Right cardiac atrium (tissue), 5 donors: ENCODE results near the gene RASGRF2. TPM values are rescaled to one million over a fixed set of nuclear protein-coding genes. Genes with fewer than 3 reads are reported as not detected.

Experiments
- ATAC-seq, 2 donors: fragments of 200-7000 bp; cut with Tn5 transposase; one replicate each; pipeline versions ENCODE4 v1.8.0 to v1.9.1; 2020; ENCODE audit warnings: moderate library complexity in 2 of 2, mild to moderate bottlenecking in 1 of 2
- DNase-seq, 3 donors: peaks; one replicate each; pipeline ENCODE4 v3.0.0-alpha.2; 2020
- H3K27ac ChIP-seq: one replicate; pipeline ENCODE4 v1.5.1; 2013; ENCODE audit warnings: mild to moderate bottlenecking, low read length, control low read depth, moderate library complexity
- H3K27me3 ChIP-seq: one replicate; pipeline ENCODE4 v1.6.1; 2013; ENCODE audit not compliant: control insufficient read depth, insufficient read depth
- H3K4me1 ChIP-seq: one replicate; pipeline ENCODE4 v1.6.1; 2013; ENCODE audit warnings: low read length; ENCODE audit not compliant: control insufficient read depth, insufficient read depth
- H3K4me3 ChIP-seq: one replicate; pipeline ENCODE4 v1.5.1; 2013; ENCODE audit warnings: low read length, control low read depth
- H3K9me3 ChIP-seq: one replicate; pipeline ENCODE4 v1.6.1; 2013; ENCODE audit warnings: low read length; ENCODE audit not compliant: control insufficient read depth
- WGBS: extraction: QIAGEN DNeasy Blood & Tissue Kit; methylation state at CpG from one replicate; pipeline ENCODE4 v1.1.7; 2013; 5-methylcytosine and 5-hydroxymethylcytosine counted together
- intact Hi-C, 4 donors: fragments of 100-400 bp; cut with DNase I; formaldehyde crosslinking; loops; one replicate each; pipeline versions ENCODE4 v1.11.0 to v1.14.0; 2022 to 2023
- long read RNA-seq, 4 donors: library from polyadenylated mRNA; unstranded; transcript quantifications; one replicate each; pipeline ENCODE4 v2.0.0, GENCODE V29; 2020 to 2021
- polyA plus RNA-seq: library from polyadenylated mRNA; stranded (reverse); fragments of 200-250 nt; gene quantifications from one replicate; pipeline ENCODE4 v1.2.3, GENCODE V29; 2013
- total RNA-seq, 4 donors: library from RNA; stranded (reverse); fragmentation: NEBNext Ultra II Directional; extraction: Animal tissue kit (Norgen Biotek cat#: 25700); gene quantifications; one replicate each; pipeline ENCODE4 v1.2.1, GENCODE V29; 2021
- donor health status: healthy with polysubstance abuse.
- donor health status: DM: no; HTN: yes; CAD: no.
- donor health status: DM: no; HTN: no; CAD: no.
- donor health status: DM: no; HTN: yes; CAD: no; lungs with severe emphysema.
- donor health status: DM: yes; HTN: yes; CAD: no.

The RASGRF2 gene, protein sequence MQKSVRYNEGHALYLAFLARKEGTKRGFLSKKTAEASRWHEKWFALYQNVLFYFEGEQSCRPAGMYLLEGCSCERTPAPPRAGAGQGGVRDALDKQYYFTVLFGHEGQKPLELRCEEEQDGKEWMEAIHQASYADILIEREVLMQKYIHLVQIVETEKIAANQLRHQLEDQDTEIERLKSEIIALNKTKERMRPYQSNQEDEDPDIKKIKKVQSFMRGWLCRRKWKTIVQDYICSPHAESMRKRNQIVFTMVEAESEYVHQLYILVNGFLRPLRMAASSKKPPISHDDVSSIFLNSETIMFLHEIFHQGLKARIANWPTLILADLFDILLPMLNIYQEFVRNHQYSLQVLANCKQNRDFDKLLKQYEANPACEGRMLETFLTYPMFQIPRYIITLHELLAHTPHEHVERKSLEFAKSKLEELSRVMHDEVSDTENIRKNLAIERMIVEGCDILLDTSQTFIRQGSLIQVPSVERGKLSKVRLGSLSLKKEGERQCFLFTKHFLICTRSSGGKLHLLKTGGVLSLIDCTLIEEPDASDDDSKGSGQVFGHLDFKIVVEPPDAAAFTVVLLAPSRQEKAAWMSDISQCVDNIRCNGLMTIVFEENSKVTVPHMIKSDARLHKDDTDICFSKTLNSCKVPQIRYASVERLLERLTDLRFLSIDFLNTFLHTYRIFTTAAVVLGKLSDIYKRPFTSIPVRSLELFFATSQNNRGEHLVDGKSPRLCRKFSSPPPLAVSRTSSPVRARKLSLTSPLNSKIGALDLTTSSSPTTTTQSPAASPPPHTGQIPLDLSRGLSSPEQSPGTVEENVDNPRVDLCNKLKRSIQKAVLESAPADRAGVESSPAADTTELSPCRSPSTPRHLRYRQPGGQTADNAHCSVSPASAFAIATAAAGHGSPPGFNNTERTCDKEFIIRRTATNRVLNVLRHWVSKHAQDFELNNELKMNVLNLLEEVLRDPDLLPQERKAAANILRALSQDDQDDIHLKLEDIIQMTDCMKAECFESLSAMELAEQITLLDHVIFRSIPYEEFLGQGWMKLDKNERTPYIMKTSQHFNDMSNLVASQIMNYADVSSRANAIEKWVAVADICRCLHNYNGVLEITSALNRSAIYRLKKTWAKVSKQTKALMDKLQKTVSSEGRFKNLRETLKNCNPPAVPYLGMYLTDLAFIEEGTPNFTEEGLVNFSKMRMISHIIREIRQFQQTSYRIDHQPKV (N-terminal part only)
- total RNA-seq = 1 to 10 TPM; 3.0 to 5.0 (median 4.3) TPM
- polyA plus RNA-seq = 2.7 TPM
- long read RNA-seq, donor 1, partial matches to known transcripts = 1 of 4 reads
- long read RNA-seq, donor 1, other reads (novel, unspliced or antisense) = 1 of 4 reads
- long read RNA-seq, donor 2 = 0 reads
- long read RNA-seq, donor 3, partial matches to known transcripts = 1 of 5 reads
- long read RNA-seq, donor 3, other reads (novel, unspliced or antisense) = 4 of 5 reads
- long read RNA-seq, donor 4 = 0 reads

DNA sequence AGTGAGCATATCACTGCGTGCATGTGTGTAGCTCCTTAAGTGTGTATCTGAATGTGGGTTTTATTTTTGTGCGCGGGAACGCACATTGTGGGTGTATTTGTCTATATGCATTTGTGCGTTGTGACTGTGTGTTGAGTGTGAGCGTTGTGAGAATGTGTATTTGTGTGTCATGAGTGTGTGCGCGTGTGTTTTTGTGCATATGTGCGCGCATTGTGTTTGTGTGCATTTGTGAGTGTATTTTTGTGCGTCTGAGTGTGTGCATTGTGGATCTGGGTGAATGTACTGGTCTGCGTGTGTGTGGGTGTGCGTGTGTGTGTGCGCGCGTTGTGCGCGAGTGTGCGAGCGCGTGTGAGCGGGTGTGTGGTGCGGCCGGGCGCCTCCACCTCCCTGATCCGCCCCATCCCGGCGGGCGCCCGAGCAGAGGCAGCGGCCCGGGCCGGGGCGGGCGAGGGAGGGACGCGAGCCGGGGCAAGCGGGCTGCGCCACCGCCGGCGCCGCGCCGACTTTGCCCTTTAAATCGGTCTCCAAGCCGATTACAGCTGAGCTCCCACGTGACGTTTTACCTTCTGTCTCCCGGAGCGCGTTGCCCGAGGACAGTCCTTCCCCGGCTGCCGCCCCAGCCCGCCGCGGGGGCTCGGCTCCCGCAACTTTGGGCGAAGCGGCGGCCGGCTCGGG, at the start of gene RASGRF2:
RASGRF2 (plus strand) TSS at position 596 of the 675 bp plus-strand sequence. CDS start 376 bp downstream, outside the sequence.
- Histone ChIP-seq H3K27ac (peak within 1 kb of the TSS; percentile 46), H3K4me3 (peak within 1 kb of the TSS; percentile 66), H3K4me1 (peaks cover 4% of the 10 kb centered on the region), H3K9me3 (no peaks in the 10 kb centered on the region), H3K27me3 (peaks cover 2% of the 10 kb centered on the region)
- DNase-seq (peak; percentile 38 to 72 (median 61)), ATAC-seq (peak; percentile 56 to 62)
- WGBS = 11% methylated on average over 66 of the region's 66 CpGs
- intact Hi-C loops = no loop called here

DNA sequence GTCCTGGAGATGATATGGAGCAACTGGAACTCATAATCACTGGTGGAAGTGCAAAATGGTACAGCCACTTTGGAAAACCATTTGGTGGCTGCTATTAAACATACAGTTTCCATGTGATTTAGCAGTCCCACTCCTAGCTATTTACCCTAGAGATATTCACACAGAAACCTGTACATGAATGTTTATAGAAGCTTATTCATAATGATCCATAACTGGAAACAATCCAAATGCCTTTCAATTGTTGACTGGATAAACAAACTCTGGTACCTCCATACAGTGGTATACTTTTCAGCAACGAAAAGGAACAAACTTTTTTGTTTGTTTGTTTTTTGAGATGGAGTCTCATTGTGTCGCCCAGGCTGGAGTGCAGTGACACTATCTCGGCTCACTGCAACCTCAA, 47.7 kb upstream of the RASGRF2 start:
- Histone ChIP-seq H3K27me3 (no peaks in the 10 kb centered on the region), H3K4me3 (no peak overlapping the region), H3K27ac (no peak overlapping the region), H3K4me1 (no peaks in the 10 kb centered on the region), H3K9me3 (no peaks in the 10 kb centered on the region)
- ATAC-seq = no peak
- intact Hi-C loops = no loop called here
- DNase-seq = no peak
- 94% methylated on average over 3 of the region's 3 CpGs for WGBS

DNA sequence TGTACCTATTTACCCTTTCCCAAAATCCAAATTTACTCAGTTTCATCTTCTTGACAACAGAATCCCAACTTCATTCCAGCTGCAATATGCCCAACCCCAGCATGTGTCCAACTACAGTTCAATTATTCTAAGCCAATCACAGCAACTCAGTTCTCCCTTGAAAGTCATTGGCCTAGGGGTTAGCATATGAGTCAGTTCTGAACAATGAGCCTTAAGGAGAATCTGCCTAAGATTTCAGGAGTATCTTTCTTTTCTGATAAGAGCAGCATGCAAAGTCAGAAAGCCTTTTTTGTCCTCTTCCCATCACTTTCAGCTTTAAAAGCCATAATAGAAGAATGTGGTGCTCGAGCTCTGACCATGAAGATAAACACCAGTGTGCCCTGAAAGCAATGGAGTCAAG, 44.4 kb upstream of the RASGRF2 start:
- WGBS = 86% methylated on average over 1 of the region's 1 CpG
- Histone ChIP-seq H3K27ac (no peak overlapping the region), H3K27me3 (no peaks in the 10 kb centered on the region), H3K4me1 (no peaks in the 10 kb centered on the region), H3K4me3 (no peak overlapping the region), H3K9me3 (no peaks in the 10 kb centered on the region)
- ATAC-seq (no peak), DNase-seq (no peak)
- intact Hi-C loops = no loop called here

DNA sequence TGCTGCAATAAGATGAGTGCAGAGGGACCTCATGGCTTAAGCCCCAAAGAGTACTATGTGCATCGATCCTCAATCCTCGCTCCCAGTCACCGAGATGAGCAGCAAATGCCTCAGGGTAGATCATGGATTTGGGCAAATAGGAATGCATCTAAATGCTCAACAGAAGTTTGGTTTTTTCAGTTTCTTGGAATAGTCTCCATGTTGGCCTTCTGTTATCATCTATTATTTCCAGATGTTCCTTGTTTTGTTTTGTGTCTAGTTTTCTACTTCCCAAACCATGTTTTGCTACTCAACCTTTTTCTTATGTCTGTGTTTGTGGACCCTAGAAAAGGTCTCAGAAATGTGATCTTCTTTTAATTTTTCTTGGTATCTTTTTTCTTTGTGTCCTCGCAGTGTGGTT, 43.5 kb upstream of the RASGRF2 start:
- H3K27ac ChIP-seq = no peak overlapping the region
- no peak overlapping the region for H3K4me3 ChIP-seq
- no peak for ATAC-seq
- no peaks in the 10 kb centered on the region for H3K4me1 ChIP-seq
- no peaks in the 10 kb centered on the region for H3K27me3 ChIP-seq
- intact Hi-C loops = no loop called here
- no peak for DNase-seq
- no peaks in the 10 kb centered on the region for H3K9me3 ChIP-seq
- 71% methylated on average over 4 of the region's 4 CpGs for WGBS

DNA sequence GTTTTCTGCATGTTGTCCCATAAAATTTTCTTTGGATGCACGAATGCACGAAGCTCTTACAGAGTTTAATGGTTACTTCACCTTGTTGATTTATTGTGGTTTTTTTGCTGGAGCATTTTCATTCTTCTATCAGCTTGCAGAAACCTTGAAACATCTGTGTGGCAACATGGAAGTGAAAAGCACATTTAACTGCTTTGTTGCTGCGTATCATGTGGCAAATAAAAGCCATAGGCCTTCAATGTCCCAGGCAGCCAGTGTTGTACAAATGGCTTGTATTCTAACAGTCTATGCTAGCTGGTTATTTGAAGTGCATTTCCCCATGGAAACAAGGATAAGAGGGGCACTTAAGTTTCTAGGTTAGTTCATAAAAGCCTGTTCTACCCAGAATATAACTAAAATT, 42.5 kb upstream of the RASGRF2 start:
- no peak overlapping the region for H3K4me3 ChIP-seq
- intact Hi-C loops = no loop called here
- no peaks in the 10 kb centered on the region for H3K4me1 ChIP-seq
- no peak overlapping the region for H3K27ac ChIP-seq
- no peaks in the 10 kb centered on the region for H3K9me3 ChIP-seq
- ATAC-seq (no peak), DNase-seq (no peak)
- H3K27me3 ChIP-seq = no peaks in the 10 kb centered on the region
- WGBS = 87% methylated on average over 3 of the region's 3 CpGs

DNA sequence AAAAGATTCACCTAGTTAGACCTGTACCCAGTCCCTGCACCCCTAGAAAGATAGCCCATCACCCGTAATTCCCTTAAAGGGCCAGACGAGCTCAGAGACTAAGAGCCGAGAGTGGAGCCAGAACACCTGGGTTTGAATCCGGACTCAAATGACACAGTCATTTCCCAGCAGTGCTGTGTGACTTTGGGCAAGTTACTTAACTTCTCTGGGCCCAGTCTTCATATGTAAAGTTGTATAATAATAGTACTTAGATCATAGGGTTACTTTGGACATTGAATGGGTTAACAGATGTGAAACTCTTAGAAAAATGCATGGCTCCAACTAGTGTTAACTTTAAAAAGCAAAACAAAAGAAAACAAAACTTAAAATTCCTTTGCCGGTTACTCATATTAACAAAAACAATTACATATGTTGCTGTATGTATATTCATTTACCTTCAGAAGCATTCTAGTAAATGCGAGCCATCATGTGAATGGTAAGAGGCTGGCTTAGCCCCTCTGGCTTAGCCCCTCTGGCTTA, 40.4 kb upstream of the RASGRF2 start:
- H3K4me1 ChIP-seq = no peaks in the 10 kb centered on the region
- H3K27ac ChIP-seq = no peak overlapping the region
- 90% methylated on average over 6 of the region's 6 CpGs for WGBS
- DNase-seq (no peak), ATAC-seq (no peak)
- no peaks in the 10 kb centered on the region for H3K27me3 ChIP-seq
- H3K9me3 ChIP-seq = no peaks in the 10 kb centered on the region
- no peak overlapping the region for H3K4me3 ChIP-seq
- intact Hi-C loops = no loop called here

DNA sequence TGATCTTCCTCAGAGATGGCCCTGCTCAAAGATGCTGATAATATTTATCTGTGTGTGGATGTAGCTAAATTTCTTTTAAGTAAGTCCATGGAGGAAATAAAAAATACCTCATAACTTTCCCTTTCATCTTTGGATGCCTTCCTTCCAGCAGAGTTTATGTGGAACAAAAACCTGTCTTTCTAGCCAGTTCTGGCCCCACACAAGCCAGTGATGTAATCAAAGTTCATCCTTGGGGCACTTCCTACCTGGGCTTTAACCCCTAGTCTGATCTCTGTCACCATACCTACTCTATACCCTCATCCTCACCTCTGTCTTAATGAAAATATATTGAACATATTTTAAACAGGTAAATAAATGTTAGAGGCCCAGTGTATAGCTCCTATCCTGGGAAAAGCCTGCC, 39.8 kb upstream of the RASGRF2 start:
- ATAC-seq (no peak), DNase-seq (no peak)
- H3K4me1 ChIP-seq = no peaks in the 10 kb centered on the region
- no peaks in the 10 kb centered on the region for H3K9me3 ChIP-seq
- H3K27me3 ChIP-seq = no peaks in the 10 kb centered on the region
- H3K4me3 ChIP-seq = no peak overlapping the region
- no peak overlapping the region for H3K27ac ChIP-seq
- intact Hi-C loops = no loop called here

DNA sequence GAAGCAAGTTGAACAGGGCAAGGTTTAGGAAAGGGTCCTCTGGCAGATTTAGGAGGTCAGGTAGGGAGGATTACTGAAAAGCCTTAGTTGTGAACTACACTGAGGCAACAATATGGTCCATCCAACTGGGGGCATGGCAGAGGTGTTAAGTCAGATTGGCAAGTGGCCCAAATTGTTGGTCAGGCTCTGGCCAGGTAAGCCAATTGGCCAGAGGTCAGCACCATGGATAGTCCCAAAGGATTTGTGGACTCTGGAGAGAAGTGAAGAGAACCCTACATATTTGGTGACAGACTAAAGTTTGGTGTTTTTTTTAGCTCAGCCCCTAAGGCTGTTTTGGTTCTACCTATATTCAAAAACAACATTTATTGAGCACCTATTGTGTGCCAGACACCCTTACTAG, 39.1 kb upstream of the RASGRF2 start:
- no peak overlapping the region for H3K4me3 ChIP-seq
- no peak overlapping the region for H3K27ac ChIP-seq
- intact Hi-C loops = no loop called here
- no peak for DNase-seq
- no peaks in the 10 kb centered on the region for H3K27me3 ChIP-seq
- H3K4me1 ChIP-seq = no peaks in the 10 kb centered on the region
- H3K9me3 ChIP-seq = no peaks in the 10 kb centered on the region
- ATAC-seq = no peak

DNA sequence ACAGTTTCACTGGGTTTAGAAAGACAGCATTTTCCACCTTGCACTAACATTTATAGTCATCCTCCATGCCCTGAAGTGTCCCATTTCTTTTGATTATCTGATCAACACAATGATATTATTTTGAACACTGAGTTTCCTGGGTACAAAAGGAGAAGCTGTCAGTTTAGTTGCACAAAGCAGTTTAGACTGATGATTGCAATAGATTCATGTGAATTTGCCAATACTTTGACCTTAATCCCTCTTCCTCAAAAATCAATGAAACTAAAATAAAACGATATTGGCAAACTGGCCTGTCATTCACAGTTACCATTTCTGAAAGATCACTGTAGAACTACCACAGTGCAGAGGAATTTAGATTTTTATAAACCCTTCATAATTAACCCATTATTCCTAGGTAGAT, 34.2 kb upstream of the RASGRF2 start:
- Histone ChIP-seq H3K9me3 (no peaks in the 10 kb centered on the region), H3K4me3 (no peak overlapping the region), H3K4me1 (no peaks in the 10 kb centered on the region), H3K27me3 (no peaks in the 10 kb centered on the region), H3K27ac (no peak overlapping the region)
- DNase-seq (no peak), ATAC-seq (no peak)
- intact Hi-C loops = no loop called here
- WGBS = 85% methylated on average over 1 of the region's 1 CpG

DNA sequence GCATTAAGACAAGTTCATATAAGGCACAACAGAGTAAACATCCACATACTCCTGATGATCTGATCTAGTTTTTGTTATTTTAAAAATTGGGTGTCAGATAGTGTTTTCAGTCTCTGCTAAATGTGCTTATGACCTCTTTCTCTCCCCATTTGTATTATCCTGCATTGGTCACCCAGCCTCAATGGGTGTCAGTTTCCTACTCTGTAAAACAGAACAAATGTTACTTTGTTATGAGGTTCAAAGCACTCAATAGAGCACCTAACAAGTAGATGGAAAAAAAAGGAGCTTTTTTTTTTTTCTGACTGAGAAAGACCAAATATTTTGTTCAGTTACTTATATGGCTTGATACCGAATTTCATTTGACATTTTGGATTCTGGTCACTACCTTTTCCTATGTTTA, 33.6 kb upstream of the RASGRF2 start:
- DNase-seq = no peak
- Histone ChIP-seq H3K4me1 (no peaks in the 10 kb centered on the region), H3K27ac (no peak overlapping the region), H3K4me3 (no peak overlapping the region), H3K27me3 (no peaks in the 10 kb centered on the region), H3K9me3 (no peaks in the 10 kb centered on the region)
- WGBS = 84% methylated on average over 1 of the region's 1 CpG
- intact Hi-C loops = no loop called here
- ATAC-seq = no peak
